ENCODE data around the gene SEPTIN5. TPM values are rescaled to one million over a fixed set of nuclear protein-coding genes. Genes with fewer than 3 reads are reported as not detected.
"Not testable (repeated sequence)": the region's sequence is repeated elsewhere in the genome, so short reads cannot be mapped to it uniquely, and the experiment has no call there.

Gene SEPTIN5
- total RNA-seq, 1 donor from 2014 or later = 7.3 TPM

DNA sequence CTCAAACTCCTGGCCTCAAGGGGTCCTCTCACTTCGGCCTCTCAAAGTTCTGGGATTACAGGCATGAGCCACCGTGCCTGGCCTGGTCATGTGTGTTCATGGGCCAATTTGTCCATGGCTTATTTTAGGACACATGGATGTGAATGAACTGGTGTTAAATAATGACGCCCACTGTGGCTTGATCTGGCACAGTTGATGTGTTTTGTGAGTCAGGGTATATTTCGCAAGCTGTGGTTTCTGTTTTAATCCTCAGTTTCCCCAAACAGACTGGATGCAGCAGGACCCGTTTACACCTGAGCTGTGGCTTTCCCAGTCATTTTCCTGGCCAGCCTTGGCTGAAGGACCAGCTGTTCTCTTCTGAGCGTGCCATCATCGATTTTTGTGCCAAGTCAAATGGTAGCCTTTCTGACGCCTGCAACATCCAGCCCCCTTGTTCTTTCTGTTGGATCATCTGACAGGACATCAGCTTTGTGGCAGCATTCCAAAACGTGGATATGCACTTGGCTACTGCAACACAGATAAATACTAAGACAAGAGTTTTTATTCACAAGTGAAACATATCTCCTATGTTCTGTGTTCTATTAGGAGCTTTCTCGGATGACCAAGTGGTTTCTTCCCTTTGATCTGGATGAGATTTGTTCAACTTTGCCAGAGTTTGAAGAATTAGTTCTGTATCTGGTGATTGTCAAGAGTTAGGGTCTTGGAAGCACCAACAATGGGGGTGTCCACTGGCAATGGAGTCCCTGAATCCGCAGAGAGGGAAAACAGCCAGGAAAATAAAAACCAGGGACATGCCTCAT, 40.0 kb upstream of the SEPTIN5 start:
- Histone ChIP-seq H2AFZ (ENCODE audit: low read depth, low read length) (no peak overlapping the region), H4K20me1 (ENCODE audit: insufficient read depth, low read length) (no peaks in the 10 kb centered on the region), H3K27ac (ENCODE audit: low read depth, low read length) (no peak overlapping the region), H3K4me1 (ENCODE audit: insufficient read depth, low read length) (no peaks in the 10 kb centered on the region), H3K9ac (ENCODE audit: low read length) (no peak overlapping the region), H3K79me2 (ENCODE audit: insufficient read depth, low read length) (no peaks in the 10 kb centered on the region), H3K4me3 (ENCODE audit: insufficient read depth, low read depth, low read length) (no peak overlapping the region), H3K27me3 (ENCODE audit: insufficient read depth, low read length) (peaks cover 7% of the 10 kb centered on the region), H3K4me2 (ENCODE audit: low read length) (no peak overlapping the region), H3K36me3 (ENCODE audit: insufficient read depth, low read length) (no peaks in the 10 kb centered on the region), H3K9me3 (ENCODE audit: insufficient read depth, low read depth, low read length) (peaks cover 5% of the 10 kb centered on the region)
- no peak for FAIRE-seq
- Mint-ChIP-seq H3K4me1 (ENCODE audit: low read depth, unreplicated experiment) (no peaks in the 10 kb centered on the region), H3K27me3 (ENCODE audit: low read depth, unreplicated experiment) (peaks cover 22% of the 10 kb centered on the region), H3K4me3 (ENCODE audit: unreplicated experiment) (no peak overlapping the region), H3K27ac (ENCODE audit: unreplicated experiment) (no peak overlapping the region), H3K9me3 (ENCODE audit: unreplicated experiment) (peaks cover 13% of the 10 kb centered on the region), H3K36me3 (ENCODE audit: low read depth, unreplicated experiment) (peaks cover 1% of the 10 kb centered on the region)
- no peak for DNase-seq (ENCODE audit: low read depth)
- TF ChIP-seq, protein P1, sequence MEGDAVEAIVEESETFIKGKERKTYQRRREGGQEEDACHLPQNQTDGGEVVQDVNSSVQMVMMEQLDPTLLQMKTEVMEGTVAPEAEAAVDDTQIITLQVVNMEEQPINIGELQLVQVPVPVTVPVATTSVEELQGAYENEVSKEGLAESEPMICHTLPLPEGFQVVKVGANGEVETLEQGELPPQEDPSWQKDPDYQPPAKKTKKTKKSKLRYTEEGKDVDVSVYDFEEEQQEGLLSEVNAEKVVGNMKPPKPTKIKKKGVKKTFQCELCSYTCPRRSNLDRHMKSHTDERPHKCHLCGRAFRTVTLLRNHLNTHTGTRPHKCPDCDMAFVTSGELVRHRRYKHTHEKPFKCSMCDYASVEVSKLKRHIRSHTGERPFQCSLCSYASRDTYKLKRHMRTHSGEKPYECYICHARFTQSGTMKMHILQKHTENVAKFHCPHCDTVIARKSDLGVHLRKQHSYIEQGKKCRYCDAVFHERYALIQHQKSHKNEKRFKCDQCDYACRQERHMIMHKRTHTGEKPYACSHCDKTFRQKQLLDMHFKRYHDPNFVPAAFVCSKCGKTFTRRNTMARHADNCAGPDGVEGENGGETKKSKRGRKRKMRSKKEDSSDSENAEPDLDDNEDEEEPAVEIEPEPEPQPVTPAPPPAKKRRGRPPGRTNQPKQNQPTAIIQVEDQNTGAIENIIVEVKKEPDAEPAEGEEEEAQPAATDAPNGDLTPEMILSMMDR (IDR thresholded peaks at IDR 0.05; ENCODE audit: insufficient read depth, low read depth, low read length) = no peak
- no peak for TF ChIP-seq EZH2 (IDR thresholded peaks at IDR 0.05; ENCODE audit: insufficient read depth, low read length)

DNA sequence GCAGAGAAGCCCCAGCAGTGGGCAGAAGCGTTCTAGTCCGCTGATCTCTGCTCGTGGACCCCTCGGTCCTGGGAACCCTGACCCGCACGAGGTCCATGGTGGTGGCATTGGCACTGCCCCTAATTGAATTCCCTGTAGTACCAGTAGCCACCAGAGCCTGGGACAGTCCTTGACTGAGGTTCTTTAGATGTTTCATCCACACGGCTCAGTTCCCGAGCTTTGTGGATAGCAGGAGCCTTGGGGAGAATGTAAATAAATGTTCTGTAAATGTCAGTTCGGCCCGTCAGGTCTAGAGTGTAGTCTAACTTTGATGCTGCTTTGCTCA, 39.4 kb upstream of the SEPTIN5 start:
- Mint-ChIP-seq H3K9me3 (ENCODE audit: unreplicated experiment) (peaks cover 13% of the 10 kb centered on the region), H3K4me1 (ENCODE audit: low read depth, unreplicated experiment) (no peaks in the 10 kb centered on the region), H3K27me3 (ENCODE audit: low read depth, unreplicated experiment) (peaks cover 22% of the 10 kb centered on the region), H3K36me3 (ENCODE audit: low read depth, unreplicated experiment) (peaks cover 1% of the 10 kb centered on the region), H3K4me3 (ENCODE audit: unreplicated experiment) (no peak overlapping the region), H3K27ac (ENCODE audit: unreplicated experiment) (no peak overlapping the region)
- H3K9ac ChIP-seq (ENCODE audit: low read length) = no peak overlapping the region
- no peak overlapping the region for H3K4me3 ChIP-seq (ENCODE audit: insufficient read depth, low read depth, low read length)
- no peak for DNase-seq (ENCODE audit: low read depth)
- no peak for TF ChIP-seq EZH2 (IDR thresholded peaks at IDR 0.05; ENCODE audit: insufficient read depth, low read length)
- H3K9me3 ChIP-seq (ENCODE audit: insufficient read depth, low read depth, low read length) = peaks cover 5% of the 10 kb centered on the region
- no peak for FAIRE-seq
- no peak overlapping the region for H3K27ac ChIP-seq (ENCODE audit: low read depth, low read length)
- H3K79me2 ChIP-seq (ENCODE audit: insufficient read depth, low read length) = no peaks in the 10 kb centered on the region
- peaks cover 7% of the 10 kb centered on the region for H3K27me3 ChIP-seq (ENCODE audit: insufficient read depth, low read length)
- no peaks in the 10 kb centered on the region for H4K20me1 ChIP-seq (ENCODE audit: insufficient read depth, low read length)
- H3K4me1 ChIP-seq (ENCODE audit: insufficient read depth, low read length) = no peaks in the 10 kb centered on the region
- H3K4me2 ChIP-seq (ENCODE audit: low read length) = no peak overlapping the region
- H2AFZ ChIP-seq (ENCODE audit: low read depth, low read length) = no peak overlapping the region
- H3K36me3 ChIP-seq (ENCODE audit: insufficient read depth, low read length) = no peaks in the 10 kb centered on the region

DNA sequence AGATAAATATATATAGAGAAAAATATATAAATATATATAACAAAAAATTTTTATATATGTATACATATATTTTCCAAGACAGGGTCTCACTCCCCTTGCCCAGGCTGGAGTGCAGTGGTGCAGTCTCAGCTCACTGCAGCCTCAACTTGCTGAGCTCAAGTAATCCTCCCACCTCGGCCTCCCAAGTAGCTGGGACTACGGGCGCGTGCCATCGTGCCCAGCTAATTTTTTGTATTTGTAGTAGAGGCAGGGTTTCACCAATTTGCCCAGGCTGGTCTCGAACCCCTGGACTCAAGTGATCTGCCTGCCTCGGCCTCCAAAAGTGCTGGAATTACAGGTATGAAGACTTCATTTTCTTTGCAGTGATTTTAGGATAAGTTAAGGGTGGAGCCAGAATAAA, 38.9 kb upstream of the SEPTIN5 start:
- H4K20me1 ChIP-seq (ENCODE audit: insufficient read depth, low read length) = no peaks in the 10 kb centered on the region
- H2AFZ ChIP-seq (ENCODE audit: low read depth, low read length) = no peak overlapping the region
- DNase-seq (ENCODE audit: low read depth) (no peak), FAIRE-seq (no peak)
- Mint-ChIP-seq H3K36me3 (ENCODE audit: low read depth, unreplicated experiment) (peaks cover 1% of the 10 kb centered on the region), H3K9me3 (ENCODE audit: unreplicated experiment) (peaks cover 13% of the 10 kb centered on the region), H3K27me3 (ENCODE audit: low read depth, unreplicated experiment) (peaks cover 22% of the 10 kb centered on the region), H3K27ac (ENCODE audit: unreplicated experiment) (no peak overlapping the region), H3K4me1 (ENCODE audit: low read depth, unreplicated experiment) (no peaks in the 10 kb centered on the region), H3K4me3 (ENCODE audit: unreplicated experiment) (no peak overlapping the region)
- H3K4me3 ChIP-seq (ENCODE audit: insufficient read depth, low read depth, low read length) = no peak overlapping the region
- H3K4me1 ChIP-seq (ENCODE audit: insufficient read depth, low read length) = no peaks in the 10 kb centered on the region
- peaks cover 5% of the 10 kb centered on the region for H3K9me3 ChIP-seq (ENCODE audit: insufficient read depth, low read depth, low read length)
- H3K9ac ChIP-seq (ENCODE audit: low read length) = no peak overlapping the region
- H3K27ac ChIP-seq (ENCODE audit: low read depth, low read length) = no peak overlapping the region
- TF ChIP-seq, protein P1 (IDR thresholded peaks at IDR 0.05; ENCODE audit: insufficient read depth, low read depth, low read length) = no peak
- TF ChIP-seq EZH2 (IDR thresholded peaks at IDR 0.05; ENCODE audit: insufficient read depth, low read length) = no peak
- peaks cover 7% of the 10 kb centered on the region for H3K27me3 ChIP-seq (ENCODE audit: insufficient read depth, low read length)
- no peaks in the 10 kb centered on the region for H3K36me3 ChIP-seq (ENCODE audit: insufficient read depth, low read length)
- H3K79me2 ChIP-seq (ENCODE audit: insufficient read depth, low read length) = no peaks in the 10 kb centered on the region
- no peak overlapping the region for H3K4me2 ChIP-seq (ENCODE audit: low read length)

DNA sequence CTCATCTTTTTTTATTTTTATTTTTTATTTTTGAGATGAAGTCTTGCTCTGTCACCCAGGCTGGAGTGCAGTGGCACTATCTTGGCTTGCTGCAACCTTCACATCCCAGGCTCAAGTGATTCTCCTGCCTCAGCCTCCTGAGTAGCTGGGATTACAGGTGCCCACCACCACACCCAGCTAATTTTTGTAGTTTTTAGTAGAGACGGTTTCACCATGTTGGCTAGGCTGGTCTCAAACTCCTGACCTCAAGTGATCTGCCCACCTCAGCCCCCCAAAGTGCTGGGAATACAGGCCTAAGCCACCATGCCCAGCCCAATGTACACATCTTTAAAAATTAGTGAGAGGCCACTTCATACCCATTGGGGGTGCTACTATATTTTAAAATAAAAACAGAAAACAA, 37.9 kb upstream of the SEPTIN5 start:
- not testable (repeated sequence) for H3K79me2 ChIP-seq (ENCODE audit: insufficient read depth, low read length); H3K9ac ChIP-seq (ENCODE audit: low read length); H3K27me3 ChIP-seq (ENCODE audit: insufficient read depth, low read length); H3K27ac Mint-ChIP-seq (ENCODE audit: unreplicated experiment); H3K4me3 Mint-ChIP-seq (ENCODE audit: unreplicated experiment); H3K4me1 Mint-ChIP-seq (ENCODE audit: low read depth, unreplicated experiment); DNase-seq (ENCODE audit: low read depth); H3K36me3 ChIP-seq (ENCODE audit: insufficient read depth, low read length); H4K20me1 ChIP-seq (ENCODE audit: insufficient read depth, low read length); H3K4me1 ChIP-seq (ENCODE audit: insufficient read depth, low read length); H3K4me2 ChIP-seq (ENCODE audit: low read length); H3K4me3 ChIP-seq (ENCODE audit: insufficient read depth, low read depth, low read length); H3K36me3 Mint-ChIP-seq (ENCODE audit: low read depth, unreplicated experiment); H3K9me3 ChIP-seq (ENCODE audit: insufficient read depth, low read depth, low read length); H3K27ac ChIP-seq (ENCODE audit: low read depth, low read length); H2AFZ ChIP-seq (ENCODE audit: low read depth, low read length); FAIRE-seq
- Mint-ChIP-seq H3K27me3 (ENCODE audit: low read depth, unreplicated experiment) (peaks cover 22% of the 10 kb centered on the region), H3K9me3 (ENCODE audit: unreplicated experiment) (peaks cover 12% of the 10 kb centered on the region)

Data from astrocyte (in vitro differentiated cells and primary cell).